ENCODE measurements around the gene RASSF8.
A peak's percentile ranks its signal among the peaks of the same experiment; 100 is the strongest.
"Not testable (repeated sequence)": the region's sequence is repeated elsewhere in the genome, so short reads cannot be mapped to it uniquely, and the experiment has no call there.

The RASSF8 gene

DNA sequence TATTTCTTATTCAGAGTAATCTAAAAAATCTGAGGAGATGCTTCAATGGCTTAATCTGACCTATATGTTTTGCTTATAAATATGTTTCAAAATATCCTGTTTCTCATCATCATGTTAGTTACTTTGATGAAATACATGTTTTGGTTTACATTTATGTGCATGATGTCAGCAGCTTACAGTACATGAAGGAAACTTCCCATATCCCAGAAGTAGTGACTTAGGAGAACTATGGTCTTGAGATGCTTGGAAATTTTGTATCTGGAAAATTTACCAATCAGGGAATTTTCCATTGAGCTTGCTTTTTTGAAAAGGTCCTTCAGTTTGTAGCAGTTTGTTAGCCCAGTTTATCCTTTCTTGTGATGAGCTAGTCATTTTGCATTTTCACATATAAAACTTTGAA, 73.3 kb downstream of the RASSF8 start:
- DNase-seq, result peak; percentile 53 to 82 (median 79)

DNA sequence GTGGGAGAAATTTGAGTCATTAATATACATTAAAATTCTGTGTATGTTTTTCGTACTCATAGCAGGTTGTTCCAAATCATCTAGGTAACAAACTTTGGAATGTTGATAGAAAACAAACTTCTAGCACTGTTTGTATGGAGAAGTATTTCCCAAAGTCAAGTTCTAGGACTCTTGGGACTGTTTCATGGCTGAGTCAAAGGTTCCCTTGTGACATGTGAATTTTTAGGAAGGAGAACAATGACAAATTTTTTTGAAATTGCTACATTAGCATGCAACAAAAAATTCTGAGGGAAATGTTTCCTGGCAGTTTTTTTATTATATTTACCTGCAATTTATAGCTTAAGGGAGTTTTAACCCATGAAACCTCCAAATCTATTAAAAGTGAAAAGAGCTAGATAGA, 73.8 kb downstream of the RASSF8 start:
- peak; percentile 54 to 71 (median 68) for DNase-seq

DNA sequence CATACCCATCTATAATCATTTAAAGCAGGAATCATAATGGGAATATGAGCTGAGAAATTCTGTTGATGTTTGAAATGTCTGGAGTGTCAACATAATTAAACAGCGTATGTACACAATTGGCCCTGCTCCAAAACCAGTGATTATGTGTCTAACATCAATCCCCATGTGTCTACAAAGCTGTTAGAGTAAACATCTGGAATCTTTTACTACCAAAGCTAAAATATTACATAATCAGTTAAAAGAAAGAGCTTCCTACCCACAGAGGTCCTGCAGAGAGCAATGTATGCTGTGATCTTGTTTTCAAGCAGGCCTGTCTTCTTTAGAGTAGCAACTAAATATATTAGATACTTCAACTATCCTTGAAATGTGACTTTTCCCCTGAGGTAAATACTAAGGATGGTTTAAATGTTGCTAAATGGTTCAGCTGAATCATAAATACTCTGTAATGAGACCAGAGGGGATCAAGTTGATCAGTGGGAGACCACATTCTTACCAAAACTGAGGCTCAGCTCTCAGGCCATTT, 74.3 kb downstream of the RASSF8 start:
- DNase-seq, result no peak

DNA sequence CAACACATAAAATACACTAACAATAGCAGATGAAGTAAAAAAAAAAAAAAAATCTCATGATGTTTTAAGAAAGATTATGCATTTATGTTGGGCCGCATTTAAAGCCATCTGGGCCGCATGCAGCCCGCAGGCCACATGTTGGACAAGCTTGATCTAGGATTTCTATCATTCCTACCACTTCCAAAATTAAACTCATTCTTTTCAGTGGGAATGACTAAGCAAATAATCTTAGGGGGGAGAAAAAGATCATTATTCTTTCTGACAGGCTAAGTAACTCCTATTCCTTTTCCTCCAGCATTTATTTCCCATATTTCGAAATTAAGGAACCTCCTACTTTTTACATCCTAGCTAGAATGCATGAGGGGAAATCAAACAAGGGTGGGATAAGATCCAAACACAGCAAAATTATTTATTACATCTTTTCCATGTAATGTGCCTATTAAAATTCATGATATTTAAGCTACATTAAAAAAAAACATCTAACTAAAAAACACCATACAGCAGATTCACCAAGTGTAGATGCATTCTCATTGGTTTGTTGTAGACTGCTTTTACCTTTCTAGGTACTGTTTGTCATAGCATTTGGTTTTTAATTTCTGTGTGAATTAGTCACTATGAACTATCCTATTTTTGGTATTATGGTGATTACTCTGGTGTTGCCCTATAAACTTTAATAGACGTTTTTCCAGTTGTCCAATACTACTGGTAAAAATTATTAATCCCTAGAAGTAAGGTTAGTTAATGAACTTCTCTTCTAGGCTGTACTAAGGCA, 76.1 kb downstream of the RASSF8 start:
- no peak for DNase-seq

DNA sequence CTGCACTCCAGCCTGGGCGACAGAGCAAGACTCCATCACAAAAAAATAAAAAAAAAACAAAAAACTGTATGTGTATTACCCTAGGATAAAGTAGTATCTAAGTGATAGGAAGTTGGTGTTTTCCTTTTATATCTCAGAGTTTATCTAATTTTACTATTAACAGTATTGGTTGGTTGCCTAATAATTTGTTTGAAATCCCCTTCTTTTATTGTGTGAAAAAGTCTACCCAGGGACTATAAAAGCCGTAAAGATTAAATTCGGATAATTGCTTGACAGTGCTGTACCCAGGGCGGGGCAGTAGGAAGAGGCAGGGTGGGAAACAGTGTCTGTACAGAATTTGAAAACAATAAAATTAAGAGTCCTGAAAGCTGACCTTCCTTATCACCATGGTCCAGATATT, 78.4 kb downstream of the RASSF8 start:
- DNase-seq, result no peak

DNA sequence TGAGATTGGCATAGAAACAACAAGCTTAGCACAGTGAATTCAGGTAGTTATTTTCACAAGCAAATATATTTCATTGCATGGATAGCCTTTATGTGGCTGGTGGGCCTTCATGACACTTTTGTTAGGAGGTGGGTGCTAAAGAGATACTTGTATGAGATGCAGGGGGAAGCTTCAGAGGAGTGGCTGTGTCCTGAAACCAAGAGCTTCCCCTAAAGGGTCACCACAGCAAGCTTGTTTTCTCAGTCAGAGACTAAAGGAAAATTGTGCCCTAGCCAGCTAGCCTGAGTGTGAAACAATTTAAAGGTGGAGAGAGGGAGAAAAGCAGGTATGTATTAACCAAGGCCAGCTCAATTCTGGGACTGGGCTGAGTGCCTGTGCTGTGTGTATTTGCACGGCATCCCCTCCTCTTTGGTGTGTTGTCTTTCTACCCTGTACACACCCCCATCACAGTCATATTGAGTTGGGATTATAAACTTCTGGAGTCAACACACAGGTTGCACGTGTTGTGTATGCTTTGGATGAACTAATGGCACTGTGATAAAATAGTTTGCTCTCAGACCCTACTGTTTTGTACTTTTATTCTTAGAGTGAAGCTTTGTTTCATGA, 79.2 kb downstream of the RASSF8 start:
- no peak for DNase-seq

DNA sequence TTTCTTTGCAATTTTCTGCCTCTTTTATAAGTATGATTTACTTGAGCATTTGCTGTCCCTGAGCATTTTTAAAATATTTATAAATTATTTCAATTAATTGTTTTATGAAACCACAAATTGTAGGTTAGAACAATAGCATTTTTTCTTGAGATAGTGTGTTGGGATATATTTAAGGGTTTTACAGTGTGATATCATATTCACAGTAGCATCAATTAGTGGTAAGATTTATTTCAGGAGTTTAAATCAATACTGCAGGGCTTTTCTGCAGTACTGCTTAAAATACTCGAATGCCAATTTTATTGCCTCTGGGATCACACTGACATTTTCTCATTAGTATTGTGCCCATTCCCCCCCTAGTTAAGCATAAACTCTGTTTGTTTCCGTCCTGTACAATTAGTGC, 84.2 kb downstream of the RASSF8 start:
- no peak for DNase-seq

DNA sequence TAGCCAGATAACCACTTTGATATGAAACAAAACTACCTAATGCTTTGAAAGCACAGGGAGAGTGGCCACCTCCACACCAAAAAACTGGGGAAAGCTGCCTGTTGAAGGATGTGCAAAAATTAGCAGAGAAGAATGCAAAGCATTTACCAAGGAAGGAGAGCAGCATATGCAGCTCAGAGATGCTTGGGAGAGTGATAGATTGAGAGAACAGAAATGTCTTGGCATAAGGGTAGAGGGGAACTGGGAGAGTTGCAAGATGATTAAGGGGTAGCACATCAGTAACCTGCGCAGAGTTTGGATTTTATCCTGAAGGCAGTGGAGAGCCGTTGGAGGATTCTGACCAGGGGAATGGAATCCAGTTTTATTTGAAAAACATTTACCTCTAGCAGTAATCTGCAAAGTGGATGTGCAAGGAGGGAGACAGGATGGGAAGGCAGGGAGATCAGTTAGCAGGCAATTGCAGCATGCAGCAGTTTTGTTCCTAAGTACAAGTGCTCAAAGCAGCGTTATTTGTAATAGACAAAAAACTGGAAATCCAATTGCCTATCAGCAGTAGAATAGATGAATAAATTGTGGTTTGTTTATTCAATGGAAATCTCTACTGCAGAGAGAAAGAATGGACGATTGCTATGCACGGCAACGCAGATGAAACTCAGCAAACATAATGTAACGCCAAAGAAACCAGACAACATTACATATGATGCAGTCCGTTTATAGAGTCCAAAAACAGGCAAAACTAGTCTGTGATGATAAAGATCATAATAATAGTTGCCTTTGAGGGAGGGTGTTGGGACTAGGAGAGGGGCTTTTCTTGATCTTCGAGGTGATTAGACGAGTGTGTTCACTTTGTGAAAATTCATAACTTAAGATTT, 84.9 kb downstream of the RASSF8 start:
- no peak for DNase-seq

DNA sequence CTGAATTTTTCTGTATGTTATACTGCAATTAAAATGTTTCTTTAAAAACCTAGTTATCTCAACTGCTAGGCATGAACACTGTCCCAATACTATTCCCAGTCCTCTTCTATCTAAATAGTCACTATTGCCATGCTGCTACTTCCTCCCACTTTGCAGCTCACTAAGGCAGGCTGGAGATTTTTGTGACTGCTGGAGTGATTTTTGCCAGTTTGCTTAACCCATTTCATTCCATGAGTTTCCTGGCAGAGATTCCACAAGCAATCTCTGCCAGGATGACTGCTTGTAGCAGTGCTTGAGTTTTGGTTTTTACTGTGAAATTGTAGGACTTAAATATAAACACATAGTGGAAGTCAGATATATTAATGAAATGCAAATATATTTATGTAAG, 85.5 kb downstream of the RASSF8 start:
- DNase-seq, result no peak

DNA sequence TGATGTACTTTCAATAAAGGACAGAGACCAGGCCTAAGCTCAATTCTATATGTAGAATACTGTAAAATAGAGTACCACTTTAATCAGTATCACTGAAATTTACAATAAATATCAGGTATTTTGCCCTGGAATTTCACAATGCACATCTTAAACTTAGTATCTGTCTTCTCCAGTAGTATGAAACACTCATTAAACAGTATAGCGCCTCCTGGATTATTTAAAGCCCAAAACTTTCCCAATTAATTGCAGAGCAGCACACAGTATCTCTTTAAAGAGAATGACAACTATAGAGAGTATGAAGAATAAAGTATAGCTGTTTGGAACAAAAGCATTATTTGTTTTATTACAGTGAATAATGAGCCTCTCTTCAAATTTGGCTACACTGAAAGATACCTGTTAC, 86.1 kb downstream of the RASSF8 start:
- no peak for DNase-seq

DNA sequence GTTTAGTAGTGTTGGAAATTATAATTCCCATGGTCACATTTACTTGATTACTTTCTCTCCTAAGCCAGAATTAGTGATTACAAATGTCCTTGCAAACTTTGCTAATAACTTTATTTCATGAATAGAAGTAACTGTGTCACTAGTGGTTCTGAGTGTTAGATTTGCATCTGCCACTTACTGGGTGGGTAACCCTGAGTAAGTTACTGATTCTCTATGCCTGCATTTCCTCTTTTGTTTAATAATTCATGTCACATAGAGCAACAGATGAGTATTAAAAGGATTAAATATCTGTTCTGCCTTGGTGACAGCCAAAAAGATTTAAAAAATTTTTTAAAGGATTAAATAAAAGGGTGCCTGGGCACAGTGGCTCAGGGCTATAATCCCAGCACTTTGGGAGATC, 87.7 kb downstream of the RASSF8 start:
- no peak for DNase-seq

DNA sequence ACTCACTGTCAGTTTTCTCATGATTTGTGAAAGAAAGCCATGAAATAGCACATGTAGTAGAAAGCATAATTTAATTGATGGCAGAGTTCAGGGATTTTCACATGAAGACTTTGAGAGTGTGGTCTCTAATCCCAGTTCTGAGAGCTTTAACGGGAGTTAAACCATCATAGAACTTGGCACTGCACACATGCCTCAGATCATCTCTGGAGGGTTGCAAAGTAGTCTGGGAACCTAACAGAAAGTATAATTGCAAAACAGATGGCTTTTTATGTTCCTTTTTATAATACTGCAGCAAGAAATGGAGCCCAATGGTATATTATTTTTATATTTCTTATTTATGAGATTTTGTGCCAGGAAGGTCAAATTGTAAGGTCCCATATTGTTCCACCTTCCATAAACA, 88.4 kb downstream of the RASSF8 start:
- no peak for DNase-seq

DNA sequence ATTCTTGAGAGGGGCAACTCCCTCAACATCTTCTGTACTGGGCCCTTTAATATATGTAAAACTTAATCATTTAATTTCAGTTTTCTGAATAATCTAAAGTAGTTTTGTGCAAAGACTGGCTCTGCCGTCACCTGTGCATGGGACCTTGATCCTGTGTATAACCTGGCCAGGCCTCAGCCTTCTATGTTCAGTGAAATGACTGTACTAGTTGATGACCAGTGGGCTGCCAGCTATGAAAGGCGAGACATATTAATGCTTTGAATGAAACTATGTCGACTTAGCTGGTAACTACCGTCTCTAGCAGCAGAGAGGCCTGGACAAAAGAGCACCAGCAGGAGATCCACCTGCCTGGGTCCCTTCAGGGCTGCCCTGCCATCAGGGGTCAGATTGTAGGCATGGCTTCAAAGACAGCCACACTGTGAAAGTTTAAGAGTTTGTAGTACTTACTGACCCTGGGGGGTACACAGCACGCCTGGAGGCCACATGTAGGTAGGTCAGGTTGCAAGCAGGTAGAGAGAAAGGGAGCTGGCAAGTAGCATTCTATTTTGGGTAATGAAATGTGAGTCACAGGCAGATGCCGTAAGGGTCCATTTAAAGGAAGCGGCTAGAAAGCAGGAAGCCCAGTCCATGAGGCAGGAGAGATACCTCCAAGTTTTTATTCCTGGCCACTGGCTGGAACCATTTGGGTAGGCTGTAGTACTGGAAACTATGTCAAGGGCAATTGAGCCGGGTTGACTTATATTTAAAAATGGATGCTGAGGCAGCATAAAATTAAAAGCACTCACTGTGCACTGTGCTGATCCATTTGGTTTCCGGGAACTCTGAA, 89.1 kb downstream of the RASSF8 start:
- no peak for DNase-seq

DNA sequence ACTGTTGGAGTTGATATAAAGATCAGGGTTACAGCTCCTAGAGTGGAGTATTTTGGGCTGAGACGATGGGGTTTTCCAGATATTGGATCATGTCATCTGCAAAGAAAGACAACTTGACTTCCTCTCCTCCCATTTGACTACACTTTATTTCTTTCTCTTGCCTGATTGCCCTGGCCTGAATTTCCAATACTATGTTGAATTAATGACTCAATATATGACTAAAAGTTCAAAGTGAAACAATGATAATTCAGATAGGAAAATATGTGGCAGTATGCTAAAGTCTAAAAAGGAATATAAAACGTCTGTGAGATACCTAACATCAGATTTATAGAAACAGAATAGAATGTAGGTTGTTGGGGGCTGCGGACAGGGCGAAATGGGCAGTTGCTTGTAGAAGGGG, 94.2 kb downstream of the RASSF8 start:
- peak; percentile 12 to 37 (median 22) for DNase-seq

DNA sequence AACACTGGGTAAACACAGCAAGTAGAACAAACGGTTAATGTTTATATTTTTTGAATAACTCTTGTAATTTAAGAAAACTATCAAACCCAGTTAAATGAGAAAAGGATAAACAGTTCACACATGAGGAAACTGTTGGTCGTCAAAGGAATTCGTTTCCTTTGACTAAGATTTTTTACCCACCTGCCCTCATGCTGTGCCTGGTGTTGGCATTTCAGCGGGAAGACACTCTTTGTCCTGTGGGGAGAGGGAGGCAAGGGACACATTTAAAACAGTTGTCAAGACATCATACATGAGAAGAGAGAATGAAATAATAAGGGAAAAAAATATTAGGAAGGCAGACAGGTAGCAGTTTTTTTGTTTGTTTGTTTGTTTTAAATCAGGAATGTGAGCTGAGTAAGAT, 95.9 kb downstream of the RASSF8 start:
- DNase-seq, result no peak

DNA sequence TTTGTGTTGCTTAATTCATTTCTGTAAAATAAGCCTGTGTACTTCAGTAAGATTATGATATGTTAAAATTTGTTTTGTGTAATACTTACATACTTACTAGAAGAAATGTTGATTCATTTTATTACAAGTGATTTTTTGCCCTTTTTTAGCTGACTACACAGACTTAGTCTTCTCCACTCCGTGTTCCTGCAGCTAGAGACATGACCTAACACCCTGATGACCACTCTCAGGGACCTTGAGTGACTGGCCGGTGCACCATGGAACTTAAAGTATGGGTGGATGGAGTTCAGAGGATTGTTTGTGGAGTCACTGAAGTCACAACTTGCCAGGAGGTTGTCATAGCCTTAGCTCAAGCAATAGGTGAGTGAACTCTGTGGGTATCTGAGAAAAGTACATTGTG, 96.6 kb downstream of the RASSF8 start:
- DNase-seq, result no peak

DNA sequence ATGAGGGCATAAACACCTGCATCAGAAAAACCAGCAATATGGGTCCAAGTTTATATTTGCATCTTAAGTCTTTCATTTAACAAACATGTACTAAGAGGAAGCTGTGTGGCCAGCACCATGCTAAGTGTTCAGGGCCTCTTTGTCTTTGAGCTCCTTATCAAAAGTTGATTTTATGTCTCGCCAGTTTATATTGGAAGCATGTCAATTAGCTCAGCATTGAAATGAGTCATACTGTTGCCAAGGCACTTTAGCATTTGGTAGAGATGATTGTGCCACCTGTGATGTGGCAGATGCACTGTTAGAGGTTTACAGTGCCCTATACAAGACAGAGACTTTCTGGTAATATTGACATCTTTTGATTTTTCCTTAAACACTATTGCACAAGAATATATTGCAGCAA, 97.9 kb downstream of the RASSF8 start:
- DNase-seq, result no peak

DNA sequence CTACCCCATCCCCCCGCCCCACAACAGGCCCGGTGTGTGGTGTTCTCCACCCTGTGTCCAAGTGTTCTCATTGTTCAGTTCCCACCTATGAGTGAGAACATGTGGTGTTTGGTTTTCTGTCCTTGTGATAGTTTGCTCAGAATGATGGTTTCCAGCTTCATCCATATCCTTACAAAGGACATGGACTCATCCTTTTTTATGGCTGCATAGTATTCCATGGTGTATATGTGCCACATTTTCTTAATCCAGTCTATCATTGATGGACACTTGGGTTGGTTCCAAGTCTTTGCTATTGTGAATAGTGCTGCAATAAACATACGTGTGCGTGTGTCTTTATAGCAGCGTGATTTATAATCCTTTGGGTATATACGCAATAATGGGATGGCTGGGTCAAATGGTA, 98.8 kb downstream of the RASSF8 start:
- not testable (repeated sequence) for DNase-seq

DNA sequence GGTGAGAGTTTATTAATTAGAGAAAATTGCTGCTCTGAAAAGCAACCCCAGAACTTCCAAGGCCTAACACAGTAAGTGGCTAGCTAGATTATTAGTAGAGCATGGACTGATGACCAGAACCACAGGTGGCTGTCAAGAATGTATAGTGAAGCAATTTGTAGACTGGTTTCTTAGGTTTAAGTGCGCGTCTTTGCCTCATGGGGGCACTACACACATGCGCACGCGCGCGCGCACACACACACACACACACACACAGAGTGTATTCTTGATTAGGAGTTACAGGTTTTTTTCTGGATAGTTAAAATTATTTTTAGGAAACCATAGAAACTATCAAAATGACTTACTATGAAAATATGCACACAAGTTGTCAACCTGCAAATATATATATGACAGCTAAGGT, 99.8 kb downstream of the RASSF8 start:
- DNase-seq, result peak in 1 of 3 donors; percentile 9

DNA sequence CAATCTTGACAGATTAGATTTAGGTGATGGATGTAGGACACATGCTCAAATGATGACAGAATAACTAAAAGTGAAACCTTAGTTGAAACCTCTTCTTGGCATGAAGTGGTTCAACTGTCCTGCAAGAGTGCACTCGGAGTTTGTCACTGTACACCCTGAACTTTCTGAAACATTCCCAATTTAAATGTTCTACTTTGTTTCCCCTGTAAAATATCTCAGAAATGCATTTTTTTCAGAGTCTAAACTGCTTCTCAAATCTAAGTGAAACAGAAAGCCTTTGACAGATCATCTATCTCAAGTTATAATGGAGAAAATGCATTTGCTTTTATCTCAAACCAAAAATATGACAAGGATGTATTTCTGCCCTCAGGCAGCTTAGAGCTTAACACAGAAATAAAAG, 100.3 kb downstream of the RASSF8 start:
- no peak for DNase-seq

DNA sequence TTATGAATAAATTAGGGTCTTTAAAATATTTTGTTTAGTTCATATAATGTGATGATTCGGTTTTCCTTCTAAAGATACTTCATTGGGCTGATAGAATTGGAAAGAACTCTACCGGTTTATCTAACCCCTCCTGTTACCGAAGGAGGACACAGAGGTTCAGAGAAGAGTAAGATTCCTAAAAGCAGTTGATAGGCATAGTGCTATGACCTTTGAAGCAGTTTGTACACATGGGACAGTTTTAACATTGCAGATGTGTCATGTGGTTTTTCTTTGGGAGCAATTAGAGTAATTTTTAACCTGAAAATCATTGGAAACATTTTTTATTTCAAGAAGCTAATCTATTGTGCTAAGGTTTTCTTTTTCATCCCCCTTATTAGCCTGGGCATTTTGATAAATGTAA, 103.5 kb downstream of the RASSF8 start:
- no peak for DNase-seq

DNA sequence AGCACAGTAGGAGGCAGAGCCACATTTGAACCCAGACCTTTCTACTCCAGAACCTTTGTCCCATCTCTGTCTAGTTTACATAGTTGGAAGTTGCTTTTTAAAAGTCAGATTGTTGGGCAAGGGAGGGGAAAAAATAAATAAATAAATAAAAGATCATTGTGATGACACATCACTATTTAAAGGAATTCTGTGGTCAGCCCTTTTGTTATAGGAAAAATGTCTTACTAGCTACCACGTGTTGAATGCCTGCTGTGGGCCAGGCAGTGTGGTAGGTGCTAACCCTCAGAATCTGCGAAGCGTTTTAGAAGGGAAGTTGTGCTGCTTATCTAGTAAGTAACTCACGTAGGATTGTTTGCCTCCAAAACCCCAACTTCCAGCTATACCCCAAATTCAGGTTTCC, 104.1 kb downstream of the RASSF8 start:
- no peak for DNase-seq

DNA sequence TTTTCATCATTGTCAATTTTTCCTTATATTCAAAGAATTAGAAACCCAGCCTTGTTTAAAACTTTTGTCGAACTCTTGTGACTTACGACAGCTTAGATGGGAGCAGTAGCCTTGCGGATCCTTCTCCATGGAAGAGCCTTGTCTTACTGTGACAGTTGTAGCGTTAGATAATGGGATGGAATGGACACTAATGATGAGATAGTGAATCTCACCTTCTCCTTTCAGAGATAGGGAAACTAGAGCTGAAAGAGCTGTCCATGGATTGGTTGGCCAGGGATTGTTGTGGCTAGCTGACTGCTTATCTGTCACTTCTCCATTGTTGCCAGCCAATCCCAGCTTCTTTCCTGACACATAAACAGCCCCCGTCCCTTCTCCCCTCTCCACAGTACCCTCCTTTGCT, 107.0 kb downstream of the RASSF8 start:
- no peak for DNase-seq

All from suppressor macrophage treated with lipopolysaccharide for 1 hour (primary cell).